GM19455 (cell line): ENCODE data around the gene VTI1A.

Experiments used
- ATAC-seq: cut with Tn5 transposase; IDR thresholded peaks from one replicate; pipeline ENCODE4 v1.9.1; 2021; ENCODE audit not compliant: unreplicated experiment

Gene VTI1A

DNA sequence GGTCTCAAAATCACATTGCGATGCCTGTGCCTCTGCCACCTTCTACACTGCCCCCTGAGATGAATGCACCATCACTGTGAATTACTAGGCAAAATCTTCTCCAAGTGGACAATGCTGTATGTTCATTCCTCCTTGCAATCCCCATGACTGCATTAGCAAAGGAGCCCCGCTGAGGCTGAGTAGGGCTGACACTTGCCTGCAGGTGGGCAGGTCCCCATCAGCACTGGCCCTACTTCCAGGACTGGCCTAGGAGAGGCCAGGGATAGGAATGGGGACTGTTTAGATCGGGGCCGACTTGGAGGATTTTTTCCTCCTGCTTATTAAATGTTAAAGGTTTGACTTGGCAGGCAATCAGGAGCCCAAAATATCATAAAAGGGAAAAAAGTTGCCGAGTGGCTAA is 376.0 kb downstream of the VTI1A start:
- ATAC-seq = no peak

DNA sequence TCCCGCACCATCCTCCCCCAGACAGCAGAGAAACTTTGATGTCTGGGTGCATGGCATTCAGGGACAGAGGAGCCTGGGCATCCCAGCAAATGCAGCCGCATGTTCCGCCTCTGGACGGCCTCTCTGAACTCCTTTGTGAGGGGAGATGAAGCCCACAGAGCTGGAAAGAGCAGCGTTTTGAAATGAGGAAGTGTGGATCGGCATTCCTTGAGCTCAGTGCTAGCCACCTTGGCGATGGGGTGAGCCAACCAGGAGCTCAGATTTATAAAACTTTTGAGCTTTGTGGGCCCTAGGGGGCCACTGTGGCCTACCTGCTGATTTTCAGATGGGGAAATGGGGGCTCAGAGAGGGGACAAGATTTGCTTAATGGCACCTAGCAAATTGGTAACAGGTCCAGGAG is 376.6 kb downstream of the VTI1A start:
- ATAC-seq = no peak

DNA sequence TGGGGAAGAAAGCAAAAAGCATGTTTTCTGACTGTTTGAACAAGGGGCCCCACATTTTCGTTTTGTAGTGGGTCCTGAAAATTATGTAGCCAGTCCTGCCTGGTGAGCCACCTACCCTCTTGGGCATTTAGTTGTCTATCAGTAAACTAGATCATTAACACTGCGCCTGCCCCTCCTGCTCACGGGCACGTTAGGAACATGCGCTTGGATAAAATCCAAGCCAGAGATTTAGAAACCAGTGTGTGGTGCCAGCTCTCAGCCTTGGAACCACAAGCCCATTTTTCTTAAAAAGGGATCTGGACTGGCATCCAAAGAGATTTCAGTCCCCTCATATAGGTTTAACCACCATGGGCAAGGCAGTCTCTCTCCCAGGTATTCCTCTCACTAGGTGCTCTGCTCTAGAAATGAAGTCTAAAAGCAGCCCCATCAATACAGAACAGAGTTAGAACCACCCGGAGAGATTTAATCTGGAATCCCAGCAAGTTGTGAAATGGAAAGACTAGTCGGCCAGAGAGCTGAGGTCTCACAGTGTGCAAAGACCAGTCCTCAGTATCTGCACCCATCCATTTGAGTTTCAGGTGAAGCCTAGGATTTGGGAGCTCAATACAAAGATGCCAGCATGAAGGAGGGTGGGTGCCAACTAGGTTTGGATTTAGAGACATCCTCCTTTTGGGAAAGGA is 379.1 kb downstream of the VTI1A start:
- no peak for ATAC-seq

DNA sequence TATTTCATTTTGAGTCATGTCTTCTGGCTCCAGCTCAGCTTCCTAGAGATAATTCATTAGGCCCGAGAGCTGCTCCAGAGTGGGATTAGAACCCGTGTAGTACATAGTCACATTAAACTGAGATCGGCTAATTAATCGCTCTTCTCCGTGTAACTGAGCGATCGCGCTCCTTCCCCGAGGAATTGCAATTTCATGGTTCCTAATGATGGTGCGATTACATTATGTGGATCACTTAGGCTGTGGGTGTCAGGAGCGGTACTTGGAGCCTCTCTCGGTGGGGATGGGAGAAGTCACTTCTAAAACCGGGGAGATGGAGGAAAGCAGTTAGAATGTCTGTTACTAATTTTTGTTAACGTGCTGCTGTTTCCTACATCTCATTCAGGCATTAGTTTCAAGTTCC is 380.1 kb downstream of the VTI1A start:
- ATAC-seq = no peak

DNA sequence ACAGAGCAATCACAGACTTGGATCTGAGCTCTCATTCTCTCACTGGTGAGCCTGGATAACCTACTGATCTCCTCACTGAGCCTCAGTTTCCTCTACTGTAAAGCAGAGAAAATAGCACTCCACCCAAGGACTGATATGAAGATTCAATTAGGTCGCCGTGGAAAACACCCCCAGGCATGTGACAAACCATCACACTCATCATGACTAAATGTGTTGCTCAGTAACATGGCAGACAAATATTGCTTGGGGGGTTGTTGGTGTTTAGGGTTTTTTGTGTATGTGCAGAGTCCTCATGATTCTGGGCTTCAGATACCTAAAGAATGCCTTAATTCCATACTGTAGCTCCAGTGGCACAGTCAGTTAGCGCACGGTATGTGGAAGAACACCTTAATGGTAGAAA is 380.9 kb downstream of the VTI1A start:
- no peak for ATAC-seq

DNA sequence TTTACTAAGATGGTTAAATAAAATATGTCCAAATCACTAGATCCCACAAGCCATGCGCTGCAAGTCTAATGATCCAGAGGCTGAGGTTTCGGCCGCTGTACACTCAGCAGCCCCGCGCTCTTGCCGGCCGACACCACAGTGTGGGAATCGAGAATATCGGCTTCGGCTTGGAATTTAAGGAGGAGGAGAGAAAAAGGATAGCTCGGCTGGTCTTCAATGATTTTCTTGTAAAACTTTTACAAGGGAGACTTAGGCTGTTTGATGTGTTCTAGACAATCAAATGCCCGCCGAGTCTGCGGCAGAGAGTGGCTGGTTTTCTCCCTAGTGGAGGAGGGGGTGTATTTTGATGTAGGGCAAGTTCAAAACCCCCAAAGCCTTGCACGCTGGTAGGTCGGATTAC is 384.8 kb downstream of the VTI1A start:
- no peak for ATAC-seq

DNA sequence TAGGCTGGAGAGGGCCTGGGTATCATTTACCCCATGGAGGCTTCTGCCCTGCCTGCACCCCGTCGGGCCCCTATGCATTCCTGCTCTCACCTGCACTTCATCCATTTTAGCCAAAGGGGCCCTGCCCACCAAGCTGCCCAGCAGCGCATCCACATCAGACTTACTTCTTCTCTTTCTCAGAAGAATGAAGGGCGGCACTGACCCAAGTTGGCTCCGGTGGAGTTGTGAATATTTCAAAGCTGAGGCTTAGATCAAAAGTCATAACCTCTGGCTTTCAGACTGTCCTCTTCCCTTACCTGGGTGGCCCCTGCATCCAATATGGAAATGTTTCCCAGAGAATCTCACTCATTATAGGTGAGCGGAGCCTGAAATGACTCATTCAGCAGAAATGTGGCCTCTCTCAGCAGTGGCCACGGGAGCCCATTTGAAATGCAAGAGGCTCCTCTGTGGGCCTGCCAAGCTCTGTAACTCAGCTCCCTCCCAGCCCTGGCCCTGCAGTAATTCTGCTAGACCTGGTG is 385.4 kb downstream of the VTI1A start:
- no peak for ATAC-seq

DNA sequence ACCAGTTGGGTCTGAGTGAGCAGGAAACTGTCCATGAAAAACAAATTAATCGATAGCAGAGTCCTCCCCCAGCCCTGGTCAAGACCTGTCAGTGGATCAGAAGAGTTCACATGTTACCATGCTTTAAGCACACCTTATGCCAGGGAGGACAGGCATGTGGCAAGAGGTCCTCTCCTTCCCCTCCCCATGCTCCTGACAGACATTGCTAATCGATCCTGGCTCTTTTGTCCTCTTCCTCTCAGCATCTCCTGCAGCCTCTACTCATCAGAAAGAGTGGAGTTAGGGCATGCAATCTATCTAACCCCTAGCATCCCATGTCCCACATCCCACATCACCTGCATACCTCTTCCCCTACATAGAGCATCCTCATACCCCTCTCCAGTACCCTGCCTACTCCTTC is 385.9 kb downstream of the VTI1A start:
- no peak for ATAC-seq

DNA sequence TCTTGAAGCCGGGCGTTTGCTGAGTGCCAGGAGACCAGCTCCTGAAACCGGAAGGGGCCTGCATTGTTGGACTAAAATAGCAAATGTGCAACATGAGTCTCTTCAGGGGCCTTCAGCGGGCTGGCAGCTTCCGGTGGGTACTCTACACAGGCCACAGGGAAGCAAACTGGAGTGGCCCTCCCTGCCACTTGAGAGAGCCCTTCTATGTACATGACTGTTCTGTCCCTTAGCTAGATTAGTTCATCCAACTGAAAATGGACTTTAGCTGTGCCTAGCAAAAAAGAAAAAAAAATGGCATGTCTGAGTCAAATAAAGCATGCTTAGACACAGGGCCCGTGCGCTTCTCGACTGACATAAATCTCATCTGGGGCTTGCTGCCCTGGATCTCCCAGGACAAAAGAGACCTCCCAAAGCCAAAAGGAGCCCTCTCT is 387.8 kb downstream of the VTI1A start:
- no peak for ATAC-seq

DNA sequence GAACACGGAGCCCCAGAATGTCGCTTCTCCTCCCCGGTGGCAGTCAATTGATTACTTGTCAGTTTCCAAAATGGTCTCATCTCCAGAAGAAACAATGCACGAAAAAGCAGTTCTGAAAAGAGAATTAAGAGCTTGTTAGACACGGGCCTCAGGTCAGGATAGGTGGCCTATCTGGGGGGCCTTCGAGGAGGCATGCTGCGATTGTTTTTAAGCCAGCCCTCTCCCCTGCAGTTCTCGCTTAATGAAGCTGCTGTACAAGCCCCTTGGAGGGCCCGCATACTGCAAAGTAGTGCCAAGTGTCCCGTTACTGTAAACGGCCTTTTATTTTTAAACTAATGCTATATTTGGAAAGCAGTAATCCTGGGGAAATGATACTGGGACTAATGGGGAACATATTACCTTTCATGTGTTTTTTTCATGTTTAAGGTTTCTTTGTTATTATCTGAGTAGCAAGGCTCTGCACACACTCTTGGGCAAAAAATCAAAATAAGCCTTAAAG is 388.3 kb downstream of the VTI1A start:
- ATAC-seq = no peak

DNA sequence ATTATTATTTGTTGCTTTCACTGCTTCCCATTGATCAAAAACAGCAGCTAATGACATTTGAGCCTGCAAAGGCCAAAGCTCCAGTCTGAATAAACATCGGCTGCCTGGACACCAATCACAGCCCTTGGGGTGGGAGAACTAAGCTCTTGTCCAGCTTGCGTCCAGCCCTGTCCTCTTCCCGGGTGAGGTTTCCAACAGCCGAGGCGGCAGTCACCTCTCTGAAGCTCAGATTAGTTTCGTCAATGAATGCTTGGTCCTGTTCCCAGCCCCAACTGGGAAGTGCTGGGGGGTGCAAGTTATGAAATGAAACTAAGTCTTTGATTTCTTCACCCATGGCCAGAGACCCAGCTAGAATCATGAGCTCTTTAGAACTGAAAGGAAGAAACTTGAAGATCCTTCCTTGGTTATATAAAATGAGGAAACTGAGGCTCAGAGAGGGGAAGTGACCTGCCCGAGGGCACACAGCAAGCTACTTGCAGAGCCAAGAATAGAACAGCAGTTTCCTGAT is 389.0 kb downstream of the VTI1A start:
- no peak for ATAC-seq

DNA sequence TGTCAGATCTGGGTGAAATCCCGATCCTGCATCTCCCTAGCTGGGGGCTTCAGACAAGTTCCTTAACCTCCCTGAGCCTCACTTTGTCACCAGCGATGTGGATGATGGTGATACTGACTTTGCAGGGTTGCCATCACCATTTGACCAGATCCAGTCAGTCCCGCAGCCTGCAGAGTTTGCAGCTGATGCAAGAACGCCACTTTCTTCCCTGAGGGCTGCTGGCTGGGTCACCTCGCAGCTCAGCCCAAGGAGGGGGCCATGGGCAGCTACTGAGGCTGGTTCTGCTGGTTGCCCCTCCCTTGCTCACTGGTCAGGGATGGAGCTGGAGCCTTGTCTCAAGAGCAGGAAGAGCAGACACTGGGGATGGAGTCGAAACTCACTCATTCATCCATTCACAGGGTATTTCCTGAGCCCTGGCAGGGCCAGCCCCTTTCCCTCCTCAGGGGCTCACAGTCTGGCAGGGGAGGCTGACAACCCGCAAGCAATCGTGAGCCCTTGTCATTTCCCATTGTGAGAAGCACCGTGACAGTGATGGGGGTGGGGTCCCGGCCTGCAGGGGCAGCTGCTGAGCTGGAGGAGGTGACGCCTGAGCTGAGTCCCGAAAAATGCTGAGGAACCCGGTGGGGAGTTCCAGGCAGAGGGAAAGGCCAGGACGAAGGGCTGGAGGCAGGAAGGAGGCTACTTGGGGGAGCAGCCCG is 391.9 kb downstream of the VTI1A start:
- no peak for ATAC-seq

DNA sequence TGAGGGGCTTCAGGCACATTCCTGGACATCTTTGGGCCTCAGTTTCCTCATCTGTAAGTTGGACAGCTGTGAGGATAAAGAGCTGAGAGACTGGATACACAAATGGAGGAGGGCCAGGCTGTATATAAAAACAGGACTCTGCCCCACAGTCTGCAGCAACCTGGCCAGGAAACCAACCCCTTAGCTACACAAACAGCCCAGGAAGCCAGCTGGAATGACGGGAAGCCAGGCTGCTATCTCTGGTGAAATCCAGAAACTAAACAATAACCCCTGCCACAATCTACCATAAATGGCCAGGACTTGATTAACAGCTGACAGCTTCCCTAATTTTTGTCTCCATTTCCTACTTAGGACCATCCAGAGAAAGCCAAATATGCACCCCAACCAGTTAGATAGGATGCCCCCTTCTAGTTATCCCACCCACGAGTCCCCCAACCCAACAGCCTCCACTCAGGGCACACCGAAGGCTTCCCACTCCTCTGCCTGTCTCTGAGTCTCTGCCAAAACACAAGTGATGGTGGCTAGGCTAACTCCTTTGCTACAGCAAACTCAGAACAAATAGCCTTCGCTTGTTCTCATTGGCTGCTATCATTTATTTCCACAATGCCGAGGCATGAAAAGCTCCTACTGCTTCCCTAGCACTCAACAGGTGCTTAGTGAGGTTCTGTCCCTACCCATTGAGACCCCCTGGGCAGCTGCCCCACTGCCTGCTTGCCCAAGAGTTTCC is 393.1 kb downstream of the VTI1A start:
- ATAC-seq = no peak

DNA sequence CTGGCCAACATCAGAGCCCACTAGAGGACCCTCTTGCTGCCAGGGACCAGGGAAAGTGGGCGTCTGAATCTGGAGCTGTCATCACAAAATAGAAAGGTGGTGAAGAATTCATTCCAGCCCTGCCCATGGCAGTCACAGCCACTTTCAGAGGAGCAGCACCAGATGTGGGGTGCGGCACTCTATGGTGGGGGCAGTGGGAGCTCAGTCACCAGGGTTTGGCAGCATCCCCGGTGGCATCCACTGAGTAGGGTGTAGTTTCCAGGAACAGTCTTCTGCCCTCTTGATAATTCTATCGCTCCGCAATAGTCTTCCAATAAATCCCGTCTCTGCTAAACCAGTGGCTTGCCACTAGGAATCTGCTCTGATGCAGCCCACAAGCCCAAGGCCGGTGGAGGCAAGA is 394.5 kb downstream of the VTI1A start:
- ATAC-seq = no peak

DNA sequence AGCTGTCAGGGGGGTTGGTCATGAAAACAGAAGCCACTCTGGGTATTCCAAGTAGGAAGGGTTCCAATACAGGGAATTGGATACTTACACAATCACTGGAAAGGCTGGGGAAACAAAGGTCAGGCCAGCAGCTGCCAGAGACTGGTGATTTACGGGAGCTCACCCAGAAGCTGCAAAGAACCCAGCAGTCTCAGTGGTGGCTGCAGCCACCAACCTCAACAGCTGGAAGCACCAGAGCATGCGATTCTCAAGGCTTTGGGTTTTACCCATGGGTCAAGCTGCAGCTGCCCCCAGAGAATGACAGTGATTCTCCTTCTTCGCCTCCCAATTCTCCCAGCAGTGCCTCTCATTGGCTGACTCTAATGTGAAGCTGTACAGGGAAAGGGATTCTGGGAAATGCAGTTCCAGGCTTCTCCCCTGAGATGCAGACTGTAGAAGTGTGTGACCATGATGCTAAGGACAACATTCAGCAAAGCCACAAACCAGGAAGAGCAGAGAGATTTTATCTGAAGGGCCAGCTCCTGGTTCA is 395.9 kb downstream of the VTI1A start:
- peak; percentile 90 for ATAC-seq

DNA sequence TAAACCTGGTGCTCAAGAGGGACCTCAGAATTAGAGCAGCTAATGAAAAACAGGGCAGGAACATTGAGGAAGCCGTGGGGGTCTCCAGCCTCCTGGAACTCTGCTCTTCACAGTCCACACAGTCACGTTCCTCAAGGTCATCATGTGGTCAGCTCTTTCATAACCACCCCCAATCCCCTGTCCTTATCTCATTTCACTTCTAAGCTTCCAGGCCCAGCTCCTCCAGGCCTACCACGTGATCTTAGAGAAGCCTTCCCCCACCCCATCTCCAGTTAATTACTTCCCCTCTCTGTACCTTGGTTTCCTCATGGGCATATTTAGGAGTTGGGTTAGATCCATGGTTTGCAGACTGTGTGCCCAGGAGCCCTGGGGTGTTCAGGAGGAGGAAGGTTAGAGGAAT is 396.6 kb downstream of the VTI1A start:
- ATAC-seq = no peak

DNA sequence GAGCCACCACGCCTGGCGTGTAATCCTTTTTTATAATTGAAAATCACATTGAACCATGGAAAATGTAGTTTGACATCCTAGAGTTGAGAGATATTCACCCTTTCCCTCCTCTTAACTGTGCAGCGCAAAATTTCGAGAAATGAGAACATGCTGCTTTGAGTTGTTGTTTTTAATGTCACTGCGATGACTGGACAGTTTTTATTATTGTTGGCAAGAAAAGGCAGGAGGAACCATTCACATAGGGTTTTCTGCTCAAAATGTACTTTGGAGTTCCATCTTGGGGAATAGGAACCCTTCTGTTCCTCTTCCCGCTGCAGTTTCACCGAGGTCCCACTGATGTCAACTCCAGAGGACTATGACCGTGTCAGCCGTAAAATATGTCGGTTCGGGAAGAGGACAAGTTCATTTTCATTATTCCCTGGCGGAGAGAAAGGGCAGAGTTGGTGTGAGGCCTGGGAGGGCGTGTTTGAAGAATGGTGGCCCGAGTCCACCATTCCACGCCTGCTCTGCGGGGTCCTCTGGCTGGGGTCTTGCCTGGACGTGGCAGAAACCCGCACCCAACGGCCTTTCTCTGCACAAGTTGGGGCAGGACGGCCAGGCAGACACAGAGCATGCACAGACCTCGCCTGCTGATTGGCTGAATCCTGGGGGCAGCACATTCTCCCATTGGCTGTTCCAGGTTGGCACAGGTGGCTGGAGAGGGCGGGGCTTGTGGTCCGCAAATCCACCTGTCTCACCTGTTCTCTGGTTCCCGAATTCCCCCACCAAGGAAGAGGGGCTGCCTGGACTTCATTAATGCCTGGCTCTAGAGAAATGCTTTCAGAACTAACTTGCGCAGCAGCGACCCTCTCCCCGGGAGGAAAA is 397.9 kb downstream of the VTI1A start:
- no peak for ATAC-seq

DNA sequence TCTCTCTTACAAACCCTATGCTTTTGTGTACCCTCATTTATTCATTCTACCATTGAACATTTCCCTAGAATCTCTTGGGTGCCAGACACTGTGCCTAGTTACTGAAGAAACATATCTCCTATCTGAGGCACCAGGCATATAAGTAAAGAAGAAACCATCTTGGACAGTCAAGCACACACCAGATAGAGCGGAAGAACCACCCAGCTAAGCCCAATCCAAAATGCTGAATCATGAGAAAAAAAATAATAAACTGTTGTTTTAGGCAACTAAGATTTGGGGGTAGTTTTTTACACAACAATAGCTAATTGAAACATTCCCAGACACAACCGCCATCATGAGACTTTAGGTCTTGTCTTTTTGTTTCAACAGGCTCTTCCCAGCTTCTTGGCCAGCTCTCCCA is 400.8 kb downstream of the VTI1A start:
- no peak for ATAC-seq

DNA sequence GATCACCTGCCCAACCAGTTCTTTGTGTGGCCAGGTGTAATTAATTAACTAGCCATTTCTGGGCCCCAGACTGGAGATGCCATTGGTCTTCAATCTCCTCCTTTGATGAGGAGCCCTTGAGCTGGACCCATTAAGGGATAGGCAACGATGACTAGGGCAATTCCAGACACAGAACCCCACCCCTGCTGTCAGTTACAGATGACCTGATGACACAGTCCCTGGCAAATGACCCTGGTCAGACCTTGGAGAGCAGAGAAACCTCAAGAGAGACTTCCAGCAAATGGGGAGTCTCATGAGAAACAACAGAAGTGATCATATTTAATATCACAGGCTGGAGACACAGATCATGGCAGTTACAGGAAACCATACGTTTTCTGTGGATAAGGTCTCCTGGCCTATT is 401.2 kb downstream of the VTI1A start:
- no peak for ATAC-seq

DNA sequence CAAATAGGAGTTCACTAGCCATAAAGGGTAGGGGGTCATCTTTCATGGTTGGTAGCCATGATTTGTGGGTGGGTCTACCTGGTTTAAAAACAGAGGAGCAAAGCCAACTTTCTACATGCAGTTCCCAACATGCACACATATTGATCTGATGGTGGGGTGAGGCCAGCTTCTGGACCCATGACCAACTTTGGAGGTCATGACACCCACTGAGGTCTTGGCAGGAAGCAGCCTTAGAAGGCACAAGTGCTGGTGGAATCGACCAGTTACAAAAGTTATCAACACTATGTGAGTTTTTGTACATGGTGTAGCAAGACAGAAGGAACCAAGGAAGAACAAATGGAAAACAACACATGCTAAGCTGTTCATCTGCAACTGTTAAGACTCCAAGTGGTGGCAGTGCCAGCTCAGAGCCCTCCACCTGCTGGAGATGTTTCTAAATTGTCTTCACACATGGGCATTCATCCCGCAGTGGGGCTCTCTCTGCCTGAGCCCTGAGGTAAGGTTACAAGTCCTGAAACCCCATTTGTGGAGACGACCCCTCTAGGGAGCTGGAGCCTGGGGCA is 401.9 kb downstream of the VTI1A start:
- no peak for ATAC-seq
